GM18951 (cell line): ENCODE results near the gene KCNJ8.

Source experiments
- POLR2A ChIP-seq: IDR thresholded peaks from 4 replicates; pipeline ENCODE4 v1.6.1; 2011; ENCODE audit warnings: mild to moderate bottlenecking; ENCODE audit not compliant: insufficient read length, insufficient read depth; ENCODE audit errors: extremely low read depth
- in situ Hi-C: fragments of 300-500 bp; cut with MboI; formaldehyde crosslinking; loops from one replicate; pipeline ENCODE4 v1.12.0; 2022; ENCODE audit warnings: low sequenced_read_pairs, mixed read lengths, inconsistent platforms; ENCODE audit not compliant: unreplicated experiment

KCNJ8 gene

GRCh38 chr12:21718944-21719650 is 55.4 kb downstream of the KCNJ8 start:
- in situ Hi-C loops: loop anchor here (25.0 kb wide), 1 partner anchor 293 kb away; no protein-coding TSS in a partner anchor
- no peak for TF ChIP-seq POLR2A

GRCh38 chr12:21718403-21718802 is 56.1 kb downstream of the KCNJ8 start:
- TF ChIP-seq POLR2A: no peak
- in situ Hi-C loops: loop anchor here (25.0 kb wide), 1 partner anchor 294 kb away; no protein-coding TSS in a partner anchor

- in situ Hi-C loops: loop anchor here (25.0 kb wide), 1 partner anchor 295 kb away; no protein-coding TSS in a partner anchor
Observed at GRCh38 chr12:21717767-21718166, 56.7 kb downstream of the KCNJ8 start.

GRCh38 chr12:21715386-21715785 is 59.1 kb downstream of the KCNJ8 start:
- TF ChIP-seq POLR2A: no peak
- in situ Hi-C loops: loop anchor here (25.0 kb wide), 1 partner anchor 297 kb away; no protein-coding TSS in a partner anchor

More at GRCh38 chr12:21717767-21718166, 56.7 kb downstream of the KCNJ8 start:
- no peak for TF ChIP-seq POLR2A
